ENCODE data around the gene PLCB3. TPM values are rescaled to one million over a fixed set of nuclear protein-coding genes. Genes with fewer than 3 reads are reported as not detected.

Gene PLCB3
- total RNA-seq, 4 donors from 2014 or later, result 10.8 to 17.9 (median 16.3) TPM

DNA sequence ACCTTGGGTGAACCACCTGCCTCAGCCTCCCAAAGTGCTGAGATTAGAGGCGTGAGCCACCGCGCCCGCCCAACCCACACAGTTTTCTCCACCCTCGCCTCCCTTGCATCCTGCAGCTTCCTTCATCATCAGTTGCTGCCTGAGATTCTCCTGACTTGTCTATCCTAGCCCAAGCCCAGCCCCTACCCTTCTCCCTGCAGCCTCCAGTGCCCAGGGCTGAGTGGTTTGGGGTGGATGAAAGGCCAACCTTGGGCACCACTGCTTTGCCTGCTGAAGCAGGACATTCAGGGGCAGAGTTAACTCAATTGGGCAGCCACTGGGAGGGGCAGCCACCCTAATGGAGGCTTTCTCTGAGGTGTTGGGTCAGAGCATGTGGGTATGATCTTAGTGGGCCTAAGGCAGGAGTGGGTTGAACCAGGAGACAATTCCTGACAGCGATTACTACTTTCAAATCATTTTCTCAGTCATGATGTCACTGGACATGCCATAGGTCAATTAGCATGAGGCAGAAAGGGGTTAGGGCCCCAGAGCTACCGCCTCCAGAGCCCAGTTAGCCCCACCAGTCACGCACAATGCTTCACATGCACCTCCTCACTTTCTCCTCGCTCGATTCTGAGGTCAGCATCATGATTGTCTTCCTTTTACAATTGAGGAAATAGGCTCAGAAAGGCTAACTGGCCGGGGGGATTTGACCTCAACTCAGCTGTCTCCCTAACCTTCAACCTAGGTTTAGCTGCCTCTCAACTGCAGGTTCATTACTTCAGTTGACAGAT, 11.5 kb upstream of the PLCB3 start:
- TF ChIP-seq CTCF (IDR thresholded peaks at IDR 0.05; ENCODE audit: low read depth), result no peak

DNA sequence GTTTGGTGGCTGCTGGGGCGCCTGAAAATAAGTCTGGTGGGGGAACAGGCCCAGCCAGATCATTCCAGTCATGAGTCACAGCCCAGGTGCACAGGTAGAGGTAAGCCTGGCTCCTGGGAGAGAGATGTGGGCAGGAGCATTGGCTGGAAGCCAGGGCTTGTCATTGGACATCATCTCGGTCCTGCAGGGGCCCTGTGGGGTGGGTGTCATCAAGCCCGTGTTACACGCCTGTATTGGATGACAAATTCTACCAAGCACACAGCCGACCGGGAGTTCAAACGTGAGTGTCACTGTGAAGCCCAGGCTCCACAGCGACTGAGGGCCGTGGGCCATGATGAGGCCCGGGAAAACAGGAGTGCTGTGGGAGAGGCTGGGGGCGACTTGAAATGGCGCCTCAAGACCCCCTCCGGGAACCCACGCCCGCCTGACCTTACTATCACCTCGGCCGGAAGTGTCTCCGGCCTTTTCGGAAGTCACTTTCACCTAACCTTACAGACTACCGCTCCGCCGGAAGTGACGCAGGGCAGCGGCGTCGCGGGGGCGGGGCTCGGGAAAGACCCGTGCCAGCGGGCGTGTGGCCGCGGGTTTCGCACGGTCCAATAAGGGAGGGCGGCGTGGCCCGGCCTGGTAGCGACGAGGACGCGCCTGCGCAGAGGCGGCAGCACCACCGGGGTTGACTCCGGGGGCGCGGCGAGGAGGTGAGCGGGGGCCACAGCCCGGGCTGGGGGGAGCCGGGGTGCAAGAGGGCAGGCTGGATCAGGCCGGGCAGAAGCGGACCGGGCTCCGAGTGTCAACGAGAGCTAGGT, 10.7 kb upstream of the PLCB3 start, which contains the start of gene FKBP2:
FKBP2 (plus strand) TSS at position 661 of the 806 bp plus-strand sequence. CDS start 1,293 bp downstream, outside the sequence.
- TF ChIP-seq CTCF (IDR thresholded peaks at IDR 0.05; ENCODE audit: low read depth), result no peak

GRCh38 chr11:64241241-64241490, 10.2 kb upstream of the PLCB3 start:
- no peak for TF ChIP-seq CTCF (IDR thresholded peaks at IDR 0.05; ENCODE audit: low read depth)

DNA sequence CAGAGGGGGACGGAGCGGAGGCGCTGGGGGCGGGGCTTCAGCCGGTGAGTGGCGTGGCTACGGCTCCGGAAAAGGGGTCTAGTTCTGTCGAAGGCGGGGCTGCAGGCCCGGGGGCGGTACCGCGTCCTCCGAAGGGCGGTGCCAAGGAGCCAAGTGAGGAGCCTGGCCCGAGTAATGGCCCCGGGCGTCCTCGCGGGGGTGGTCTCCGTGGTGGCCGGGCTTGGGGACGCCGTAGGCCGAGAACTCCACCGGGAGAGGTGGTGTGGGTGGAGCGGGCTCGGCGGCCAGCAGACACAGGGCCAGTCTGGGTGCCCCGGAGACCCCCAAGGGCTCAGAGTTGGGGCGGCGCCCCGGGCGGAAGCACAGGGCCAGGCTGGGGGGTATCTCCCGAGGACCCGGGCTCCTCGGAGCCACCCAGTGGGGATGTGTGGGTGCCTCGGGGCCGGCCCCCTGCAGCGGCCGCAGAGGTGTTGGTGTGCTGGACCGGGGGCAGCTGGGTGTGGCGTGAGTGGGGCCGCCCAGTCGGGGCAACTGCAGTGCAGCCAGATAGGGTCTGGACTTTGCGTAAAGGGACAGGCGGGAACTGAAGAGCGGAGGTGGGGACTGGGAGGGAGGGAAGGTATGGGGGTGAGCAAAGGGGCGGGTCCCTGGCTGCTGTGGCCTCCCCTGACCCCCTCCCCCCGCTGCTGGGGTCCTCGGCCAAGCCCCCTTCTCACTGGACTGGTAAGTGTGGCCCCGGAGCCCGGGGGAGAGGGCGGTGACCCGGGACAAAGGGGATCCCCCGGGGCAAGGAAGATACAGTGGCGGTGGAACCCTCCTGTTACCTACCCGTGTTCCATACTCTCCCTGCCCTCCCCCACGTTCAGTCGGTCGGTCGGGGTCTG, 9.6 kb upstream of the PLCB3 start:
- TF ChIP-seq CTCF (IDR thresholded peaks at IDR 0.05; ENCODE audit: low read depth), result no peak

GRCh38 chr11:64243236-64243854, 8.0 kb upstream of the PLCB3 start:
- no peak for TF ChIP-seq CTCF (IDR thresholded peaks at IDR 0.05; ENCODE audit: low read depth)

DNA sequence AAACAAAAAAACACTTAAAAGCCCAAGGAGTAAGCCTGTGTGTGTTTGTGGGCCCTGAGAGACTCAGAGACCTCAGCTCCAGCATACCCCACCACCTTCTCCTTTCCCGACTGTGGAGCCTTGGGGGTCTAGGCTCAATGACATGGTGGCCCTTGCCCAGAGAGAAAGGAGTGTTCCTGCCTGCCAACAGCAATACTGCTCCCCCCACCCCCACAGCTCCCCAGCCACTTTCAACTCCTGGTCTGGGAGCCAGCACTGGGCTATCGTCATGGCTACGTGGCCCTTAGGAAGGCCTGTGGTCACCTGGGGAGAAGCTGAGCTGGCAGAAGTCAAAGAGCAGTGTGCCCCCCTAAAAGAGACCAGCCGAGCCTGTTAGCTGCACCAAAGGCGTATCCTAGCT, 7.2 kb upstream of the PLCB3 start:
- no peak for TF ChIP-seq CTCF (IDR thresholded peaks at IDR 0.05; ENCODE audit: low read depth)
